K562 (cell line): Measurements from ENCODE around the gene HEMK1. TPM values are rescaled to one million over a fixed set of nuclear protein-coding genes. Genes with fewer than 3 reads are reported as not detected.

Source experiments
- DIDO1 ChIP-seq: fragments of 450-650 bp; IDR thresholded peaks from 2 replicates; pipeline ENCODE4 v1.6.1; 2016; ENCODE audit warnings: low read depth, missing biosample characterization, missing genetic modification characterization
- E2F8 ChIP-seq: fragments of 450-650 bp; IDR thresholded peaks from 2 replicates; pipeline ENCODE4 v1.7.1; 2018; ENCODE audit warnings: mild to moderate bottlenecking, low read depth; ENCODE audit not compliant: partially characterized antibody
- EHMT2 ChIP-seq: fragments of 450-650 bp; IDR thresholded peaks from 2 replicates; pipeline ENCODE4 v1.6.1; 2018; ENCODE audit warnings: antibody characterized with exemption
- ETV6 ChIP-seq, 3 experiments: fragments of 150-350 bp in 1 of 3; sonication (generic) in 1 of 3; formaldehyde crosslinking in 1 of 3; IDR thresholded peaks; 2 replicates each; pipeline versions ENCODE4 v1.6.1 to v1.8.0; 2014 to 2022; ENCODE audit warnings: borderline replicate concordance in 2 of 3, low read depth in 2 of 3, antibody characterized with exemption in 1 of 3, low read length in 1 of 3, mild to moderate bottlenecking in 1 of 3, missing genetic modification reagents in 1 of 3
- FOXA1 ChIP-seq: fragments of 450-650 bp; IDR thresholded peaks from 2 replicates; pipeline ENCODE4 v1.6.1; 2016; ENCODE audit warnings: mild to moderate bottlenecking, borderline replicate concordance
- FOXP1 ChIP-seq: sonication (generic); formaldehyde crosslinking; IDR thresholded peaks from 2 replicates; pipeline ENCODE4 v1.8.0; 2022; ENCODE audit warnings: mild to moderate bottlenecking, missing genetic modification reagents
- GABPB2 ChIP-seq: fragments of 250-450 bp; sonication (Bioruptor Pico); conservative IDR thresholded peaks from 2 replicates; pipeline ENCODE4 v1.5.1; 2021; ENCODE audit warnings: mild to moderate bottlenecking
- NR2F6 ChIP-seq: fragments of 450-650 bp; formaldehyde crosslinking; IDR thresholded peaks from 2 replicates; pipeline ENCODE4 v1.4.0; 2020; ENCODE audit warnings: mild to moderate bottlenecking
- RBM39 ChIP-seq: fragments of 200-400 bp; formaldehyde crosslinking; optimal IDR thresholded peaks from 2 replicates; pipeline ENCODE3; 2018; ENCODE audit warnings: low read depth, low read length
- TSC22D4 ChIP-seq: fragments of 450-650 bp; IDR thresholded peaks from 2 replicates; pipeline ENCODE4 v1.6.1; 2016; ENCODE audit warnings: missing genetic modification characterization, missing biosample characterization, control low read depth
- ZFP1 ChIP-seq: fragments of 450-650 bp; formaldehyde crosslinking; IDR thresholded peaks from 2 replicates; pipeline ENCODE4 v1.4.0; 2020; ENCODE audit warnings: mild to moderate bottlenecking, mixed read lengths
- ZKSCAN8 ChIP-seq: fragments of 200-800 bp; sonication (Bioruptor generic); IDR thresholded peaks from 2 replicates; pipeline ENCODE4 v1.6.1; 2016; ENCODE audit warnings: missing genetic modification characterization, missing compliant biosample characterization
- ZNF146 ChIP-seq: IDR thresholded peaks from one replicate; pipeline ENCODE4 v1.6.1; 2018; ENCODE audit warnings: missing compliant biosample characterization; ENCODE audit not compliant: unreplicated experiment
- ZNF41 ChIP-seq: fragments of 250-450 bp; sonication (Bioruptor Pico); conservative IDR thresholded peaks from 2 replicates; pipeline ENCODE4 v1.4.0; 2020; ENCODE audit warnings: mild to moderate bottlenecking
- ZNF717 ChIP-seq: fragments of 250-450 bp; sonication (Bioruptor Pico); IDR thresholded peaks from 2 replicates; pipeline ENCODE4 v1.5.0; 2021
- polyA plus RNA-seq, 8 experiments: library from polyadenylated mRNA; depleted of rRNA in 4 of 8; stranded (reverse) in 5 of 8; unstranded in 3 of 8; fragments of >200 nt; fragmentation: Nextera tagmentation in 2 of 8; fragmentation: Illumina TruSeq in 1 of 8; extraction: Ambion mirVana in 2 of 8; extraction: Trizol in 1 of 8; gene quantifications; 2 replicates each; pipeline versions ENCODE4 v1.2.1 to v1.2.3, GENCODE V29; 2011 to 2014; ENCODE audit warnings: inconsistent platforms in 1 of 8, missing spikeins in 1 of 8
- total RNA-seq, 7 experiments: library from RNA; depleted of rRNA in 6 of 7; stranded (reverse); fragments of >200 nt in 6 of 7; fragmentation: Illumina TruSeq in 2 of 7; extraction: Trizol in 2 of 7; gene quantifications; 2 replicates each; pipeline versions ENCODE4 v1.2.1 to v1.2.3, GENCODE V29; 2011 to 2021; ENCODE audit warnings: low replicate concordance in 1 of 7
- TF ChIP-seq, protein P1 (sequence below): conservative IDR thresholded peaks from 2 replicates; pipeline ENCODE4 v1.6.1; 2011; ENCODE audit warnings: low read depth, mild to moderate bottlenecking, low read length; ENCODE audit not compliant: control insufficient read depth
- TF ChIP-seq, protein P2 (sequence below): IDR thresholded peaks from 2 replicates; pipeline ENCODE4 v1.6.1; 2014; ENCODE audit warnings: antibody characterized with exemption
- TF ChIP-seq, protein P3 (sequence below): fragments of 250-450 bp; sonication (Bioruptor Pico); IDR thresholded peaks from 2 replicates; pipeline ENCODE4 v1.8.0; 2022; ENCODE audit warnings: inconsistent platforms

HEMK1 gene
- total and polyA plus RNA-seq, 9 of the 15 experiments (the other 6 are each of a cell fraction or from before 2014, with no cell fraction given): 2.0 to 16.8 (median 11.4) TPM

DNA sequence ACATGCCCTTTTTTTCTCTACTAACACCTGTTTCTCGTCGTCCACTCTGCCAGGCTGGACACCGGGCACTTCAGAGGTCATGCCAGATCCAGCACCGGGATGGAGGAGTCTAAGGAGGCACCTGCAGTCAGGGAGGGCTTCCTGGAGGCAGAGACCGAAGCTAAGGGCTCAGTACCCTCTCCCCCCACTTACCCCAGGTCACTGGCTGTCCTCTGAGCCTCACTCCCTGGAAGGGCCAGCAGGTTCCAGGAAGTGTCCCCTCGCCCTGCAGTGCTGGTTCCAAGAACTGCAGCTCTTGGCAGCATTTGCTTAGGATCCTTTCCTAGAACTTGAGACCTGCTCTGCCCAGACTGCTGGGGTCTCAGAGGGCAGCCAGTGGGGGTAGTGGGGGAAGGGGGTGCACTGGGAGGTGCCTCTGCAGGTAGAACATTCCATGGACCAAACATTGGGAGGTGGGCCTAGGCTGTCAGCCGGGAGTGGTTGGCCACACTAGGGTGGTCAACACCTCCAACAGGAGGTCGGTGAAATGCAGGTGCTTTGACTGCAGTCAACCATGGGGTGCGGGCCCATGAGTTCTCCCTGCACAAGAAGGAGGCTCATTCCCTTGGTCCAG is 30.9 kb downstream of the HEMK1 start (continued):
- no peak for TF ChIP-seq E2F8
- TF ChIP-seq, protein P1, sequence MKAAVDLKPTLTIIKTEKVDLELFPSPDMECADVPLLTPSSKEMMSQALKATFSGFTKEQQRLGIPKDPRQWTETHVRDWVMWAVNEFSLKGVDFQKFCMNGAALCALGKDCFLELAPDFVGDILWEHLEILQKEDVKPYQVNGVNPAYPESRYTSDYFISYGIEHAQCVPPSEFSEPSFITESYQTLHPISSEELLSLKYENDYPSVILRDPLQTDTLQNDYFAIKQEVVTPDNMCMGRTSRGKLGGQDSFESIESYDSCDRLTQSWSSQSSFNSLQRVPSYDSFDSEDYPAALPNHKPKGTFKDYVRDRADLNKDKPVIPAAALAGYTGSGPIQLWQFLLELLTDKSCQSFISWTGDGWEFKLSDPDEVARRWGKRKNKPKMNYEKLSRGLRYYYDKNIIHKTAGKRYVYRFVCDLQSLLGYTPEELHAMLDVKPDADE: no peak
- TF ChIP-seq ZKSCAN8 (CRISPR knock-in tag): no peak
- TF ChIP-seq RBM39: peak; percentile 65
- TF ChIP-seq, protein P2, sequence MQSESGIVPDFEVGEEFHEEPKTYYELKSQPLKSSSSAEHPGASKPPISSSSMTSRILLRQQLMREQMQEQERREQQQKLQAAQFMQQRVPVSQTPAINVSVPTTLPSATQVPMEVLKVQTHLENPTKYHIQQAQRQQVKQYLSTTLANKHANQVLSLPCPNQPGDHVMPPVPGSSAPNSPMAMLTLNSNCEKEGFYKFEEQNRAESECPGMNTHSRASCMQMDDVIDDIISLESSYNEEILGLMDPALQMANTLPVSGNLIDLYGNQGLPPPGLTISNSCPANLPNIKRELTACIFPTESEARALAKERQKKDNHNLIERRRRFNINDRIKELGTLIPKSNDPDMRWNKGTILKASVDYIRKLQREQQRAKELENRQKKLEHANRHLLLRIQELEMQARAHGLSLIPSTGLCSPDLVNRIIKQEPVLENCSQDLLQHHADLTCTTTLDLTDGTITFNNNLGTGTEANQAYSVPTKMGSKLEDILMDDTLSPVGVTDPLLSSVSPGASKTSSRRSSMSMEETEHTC: no peak
- TF ChIP-seq NR2F6 (CRISPR knock-in tag): no peak
- no peak; the same call in 1 of the 2 replicates for TF ChIP-seq EHMT2
- no peak for TF ChIP-seq ZNF41 (CRISPR knock-in tag)
- TF ChIP-seq ZNF717: no peak
- TF ChIP-seq FOXA1: no peak
- no peak for TF ChIP-seq TSC22D4 (tag)
- no peak for TF ChIP-seq GABPB2 (CRISPR knock-in tag)
- TF ChIP-seq, protein P3, sequence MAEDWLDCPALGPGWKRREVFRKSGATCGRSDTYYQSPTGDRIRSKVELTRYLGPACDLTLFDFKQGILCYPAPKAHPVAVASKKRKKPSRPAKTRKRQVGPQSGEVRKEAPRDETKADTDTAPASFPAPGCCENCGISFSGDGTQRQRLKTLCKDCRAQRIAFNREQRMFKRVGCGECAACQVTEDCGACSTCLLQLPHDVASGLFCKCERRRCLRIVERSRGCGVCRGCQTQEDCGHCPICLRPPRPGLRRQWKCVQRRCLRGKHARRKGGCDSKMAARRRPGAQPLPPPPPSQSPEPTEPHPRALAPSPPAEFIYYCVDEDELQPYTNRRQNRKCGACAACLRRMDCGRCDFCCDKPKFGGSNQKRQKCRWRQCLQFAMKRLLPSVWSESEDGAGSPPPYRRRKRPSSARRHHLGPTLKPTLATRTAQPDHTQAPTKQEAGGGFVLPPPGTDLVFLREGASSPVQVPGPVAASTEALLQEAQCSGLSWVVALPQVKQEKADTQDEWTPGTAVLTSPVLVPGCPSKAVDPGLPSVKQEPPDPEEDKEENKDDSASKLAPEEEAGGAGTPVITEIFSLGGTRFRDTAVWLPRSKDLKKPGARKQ (CRISPR knock-in tag): no peak
- no peak for TF ChIP-seq DIDO1 (tag)
- TF ChIP-seq ZNF146 (CRISPR knock-in tag): no peak
- peak in 1 of 2 experiments; percentile 75; a peak in 1 of 4 replicates for TF ChIP-seq ETV6 (IDR thresholded peaks at IDR 0.05; ENCODE audit: borderline replicate concordance in 1 of 2, low read depth in 2 of 2, low read length in 1 of 2)
- TF ChIP-seq ETV6 (CRISPR knock-in tag; IDR thresholded peaks at IDR 0.05; ENCODE audit: borderline replicate concordance): no peak
- TF ChIP-seq FOXP1: no peak
- no peak for TF ChIP-seq ZFP1 (CRISPR knock-in tag)
